Stimulated activated naive CD8-positive, alpha-beta T cell treated with anti-CD3 and anti-CD28 coated beads, Interleukin-15, Interleukin-2, amounts not matched to agents 100 ng/mL and 50 ng/mL, for 24 hours (primary cell): ENCODE results near the gene CRISPLD2.

Experiments used
- H3K27ac Mint-ChIP-seq: one replicate; pipeline ENCODE4 v1.8.0; 2021; ENCODE audit warnings: mild to moderate bottlenecking, mixed read lengths
- H3K27me3 Mint-ChIP-seq: one replicate; pipeline ENCODE4 v1.8.0; 2021; ENCODE audit warnings: mixed read lengths
- H3K36me3 Mint-ChIP-seq: one replicate; pipeline ENCODE4 v1.8.0; 2021; ENCODE audit warnings: low read depth, mixed read lengths
- H3K4me1 Mint-ChIP-seq: one replicate; pipeline ENCODE4 v1.8.0; 2021; ENCODE audit warnings: low read depth, mixed read lengths
- H3K4me3 Mint-ChIP-seq: one replicate; pipeline ENCODE4 v1.8.0; 2021; ENCODE audit warnings: mild to moderate bottlenecking, mixed read lengths
- H3K9me3 Mint-ChIP-seq: one replicate; pipeline ENCODE4 v1.8.0; 2021; ENCODE audit warnings: mixed read lengths

Gene CRISPLD2

GRCh38 chr16:84897911-84898377 lies 78.2 kb downstream of the CRISPLD2 start:
- Mint-ChIP-seq H3K4me3 (no peak overlapping the region), H3K4me1 (no peaks in the 10 kb centered on the region), H3K27me3 (peaks cover 14% of the 10 kb centered on the region), H3K9me3 (no peaks in the 10 kb centered on the region), H3K27ac (no peak overlapping the region), H3K36me3 (no peaks in the 10 kb centered on the region)

GRCh38 chr16:84898447-84898846 lies 78.7 kb downstream of the CRISPLD2 start:
- H3K27ac Mint-ChIP-seq: no peak overlapping the region
- no peak overlapping the region for H3K4me3 Mint-ChIP-seq
- no peaks in the 10 kb centered on the region for H3K36me3 Mint-ChIP-seq
- H3K9me3 Mint-ChIP-seq: no peaks in the 10 kb centered on the region
- H3K27me3 Mint-ChIP-seq: peaks cover 14% of the 10 kb centered on the region
- H3K4me1 Mint-ChIP-seq: no peaks in the 10 kb centered on the region

GRCh38 chr16:84899414-84899813 lies 79.6 kb downstream of the CRISPLD2 start:
- Mint-ChIP-seq H3K4me1 (no peaks in the 10 kb centered on the region), H3K27ac (no peak overlapping the region), H3K9me3 (no peaks in the 10 kb centered on the region), H3K4me3 (no peak overlapping the region), H3K27me3 (peaks cover 8% of the 10 kb centered on the region), H3K36me3 (no peaks in the 10 kb centered on the region)

GRCh38 chr16:84905965-84906460 lies 86.2 kb downstream of the CRISPLD2 start:
- no peaks in the 10 kb centered on the region for H3K9me3 Mint-ChIP-seq
- no peaks in the 10 kb centered on the region for H3K27me3 Mint-ChIP-seq
- no peak overlapping the region for H3K4me3 Mint-ChIP-seq
- H3K36me3 Mint-ChIP-seq: no peaks in the 10 kb centered on the region
- peaks cover 5% of the 10 kb centered on the region for H3K4me1 Mint-ChIP-seq
- H3K27ac Mint-ChIP-seq: no peak overlapping the region

GRCh38 chr16:84907051-84907450 lies 87.3 kb downstream of the CRISPLD2 start:
- Mint-ChIP-seq H3K9me3 (no peaks in the 10 kb centered on the region), H3K36me3 (no peaks in the 10 kb centered on the region), H3K4me1 (peaks cover 5% of the 10 kb centered on the region), H3K27ac (no peak overlapping the region), H3K4me3 (no peak overlapping the region), H3K27me3 (no peaks in the 10 kb centered on the region)

- no peaks in the 10 kb centered on the region for H3K36me3 Mint-ChIP-seq
- peaks cover 5% of the 10 kb centered on the region for H3K4me1 Mint-ChIP-seq
- H3K4me3 Mint-ChIP-seq: no peak overlapping the region
- H3K27me3 Mint-ChIP-seq: no peaks in the 10 kb centered on the region
- no peak overlapping the region for H3K27ac Mint-ChIP-seq
- no peaks in the 10 kb centered on the region for H3K9me3 Mint-ChIP-seq
Observed at GRCh38 chr16:84907575-84907974, 87.8 kb downstream of the CRISPLD2 start.

GRCh38 chr16:84909476-84910085 lies 89.8 kb downstream of the CRISPLD2 start:
- Mint-ChIP-seq H3K36me3 (no peaks in the 10 kb centered on the region), H3K9me3 (no peaks in the 10 kb centered on the region), H3K27me3 (peaks cover 3% of the 10 kb centered on the region), H3K4me3 (no peak overlapping the region), H3K27ac (no peak overlapping the region), H3K4me1 (peaks cover 5% of the 10 kb centered on the region)

- H3K4me3 Mint-ChIP-seq: no peak overlapping the region
- no peaks in the 10 kb centered on the region for H3K36me3 Mint-ChIP-seq
- peaks cover 16% of the 10 kb centered on the region for H3K27me3 Mint-ChIP-seq
- H3K27ac Mint-ChIP-seq: no peak overlapping the region
- H3K9me3 Mint-ChIP-seq: no peaks in the 10 kb centered on the region
- peaks cover 5% of the 10 kb centered on the region for H3K4me1 Mint-ChIP-seq
Observed at GRCh38 chr16:84911486-84912216, 91.9 kb downstream of the CRISPLD2 start.

GRCh38 chr16:84913315-84913714 lies 93.5 kb downstream of the CRISPLD2 start:
- H3K9me3 Mint-ChIP-seq: no peaks in the 10 kb centered on the region
- H3K27me3 Mint-ChIP-seq: peaks cover 17% of the 10 kb centered on the region
- H3K4me3 Mint-ChIP-seq: no peak overlapping the region
- H3K4me1 Mint-ChIP-seq: no peaks in the 10 kb centered on the region
- H3K36me3 Mint-ChIP-seq: no peaks in the 10 kb centered on the region
- H3K27ac Mint-ChIP-seq: no peak overlapping the region

GRCh38 chr16:84914273-84914672 lies 94.5 kb downstream of the CRISPLD2 start:
- H3K27me3 Mint-ChIP-seq: peaks cover 23% of the 10 kb centered on the region

GRCh38 chr16:84916178-84916577 lies 96.4 kb downstream of the CRISPLD2 start:
- Mint-ChIP-seq H3K9me3 (no peaks in the 10 kb centered on the region), H3K4me1 (no peaks in the 10 kb centered on the region), H3K36me3 (no peaks in the 10 kb centered on the region), H3K27me3 (peaks cover 26% of the 10 kb centered on the region), H3K4me3 (no peak overlapping the region), H3K27ac (no peak overlapping the region)

More at GRCh38 chr16:84914273-84914672, 94.5 kb downstream of the CRISPLD2 start:
- no peaks in the 10 kb centered on the region for H3K36me3 Mint-ChIP-seq
- H3K4me1 Mint-ChIP-seq: no peaks in the 10 kb centered on the region
- H3K27ac Mint-ChIP-seq: no peak overlapping the region
- no peak overlapping the region for H3K4me3 Mint-ChIP-seq
- H3K9me3 Mint-ChIP-seq: no peaks in the 10 kb centered on the region

- no peaks in the 10 kb centered on the region for H3K4me1 Mint-ChIP-seq
- peaks cover 26% of the 10 kb centered on the region for H3K27me3 Mint-ChIP-seq
- H3K4me3 Mint-ChIP-seq: no peak overlapping the region
- no peak overlapping the region for H3K27ac Mint-ChIP-seq
- no peaks in the 10 kb centered on the region for H3K36me3 Mint-ChIP-seq
- no peaks in the 10 kb centered on the region for H3K9me3 Mint-ChIP-seq
Observed at GRCh38 chr16:84916850-84917249, 97.1 kb downstream of the CRISPLD2 start.

- Mint-ChIP-seq H3K9me3 (no peaks in the 10 kb centered on the region), H3K27me3 (peaks cover 26% of the 10 kb centered on the region), H3K27ac (no peak overlapping the region), H3K4me1 (no peaks in the 10 kb centered on the region), H3K4me3 (no peak overlapping the region), H3K36me3 (no peaks in the 10 kb centered on the region)
Observed at GRCh38 chr16:84917492-84917891, 97.7 kb downstream of the CRISPLD2 start.

- Mint-ChIP-seq H3K27me3 (peaks cover 26% of the 10 kb centered on the region), H3K9me3 (no peaks in the 10 kb centered on the region), H3K4me3 (no peak overlapping the region), H3K36me3 (no peaks in the 10 kb centered on the region), H3K27ac (no peak overlapping the region), H3K4me1 (no peaks in the 10 kb centered on the region)
Observed at GRCh38 chr16:84918006-84918909, 98.5 kb downstream of the CRISPLD2 start.

GRCh38 chr16:84919269-84919668 lies 99.5 kb downstream of the CRISPLD2 start:
- Mint-ChIP-seq H3K4me3 (no peak overlapping the region), H3K9me3 (no peaks in the 10 kb centered on the region), H3K27me3 (peaks cover 26% of the 10 kb centered on the region), H3K27ac (no peak overlapping the region), H3K36me3 (no peaks in the 10 kb centered on the region), H3K4me1 (no peaks in the 10 kb centered on the region)
